HepG2 (cell line): ENCODE data around the gene SPPL2B. TPM values are rescaled to one million over a fixed set of nuclear protein-coding genes. Genes with fewer than 3 reads are reported as not detected.

Experiments
- ATAC-seq: fragments of 200-7000 bp; cut with Tn5 transposase; 3 replicates; pipeline ENCODE4 v1.9.1; 2020; ENCODE audit warnings: mild to moderate bottlenecking, moderate library complexity
- BruUV-seq: library from RNA; stranded (reverse); fragments of 400-500 nt; replicated peaks from 2 replicates; lab custom pipeline; 2021; lab: Mats Ljungman, UMichigan
- CTCF ChIA-PET: fragments of 300-600 bp; formaldehyde crosslinking; extraction: SDS; loops from one replicate; lab custom pipeline; 2021; ENCODE audit warnings: low total read pairs, inconsistent platforms, low intra/inter-chr PET ratio; lab: Yijun Ruan, JAX
- POLR2A ChIA-PET: fragments of 350-600 bp; sonication (Branson Sonifier 250); formaldehyde crosslinking; loops from one replicate; lab custom pipeline; 2020; ENCODE audit warnings: antibody characterized with exemption, inconsistent platforms; lab: Yijun Ruan, JAX
- DNase-seq: peaks from one replicate; pipeline ENCODE4 v3.0.0-alpha.2; 2015; ENCODE audit warnings: low spot score
- FAIRE-seq: peaks from 3 replicates; lab custom pipeline; 2011; peaks lifted over from hg19 to GRCh38; lab: Jason Lieb, UNC
- H2AFZ ChIP-seq: one replicate; pipeline ENCODE4 v1.6.1; 2011; ENCODE audit warnings: low read length, inconsistent platforms
- H3K27ac ChIP-seq: fragments of 300-600 bp; 3 replicates; pipeline ENCODE4 v1.8.0; 2011; ENCODE audit warnings: mixed run types, mild to moderate bottlenecking, mixed read lengths, low read length, inconsistent platforms; ENCODE audit not compliant: insufficient read depth; ENCODE audit errors: extremely low read length
- H3K27me3 ChIP-seq, 2 experiments: fragments of 200-600 bp in 1 of 2; 2 replicates in 1 of 2; 3 replicates in 1 of 2; pipeline versions ENCODE4 v1.6.0 to v1.8.0; 2011; ENCODE audit warnings: low read length in 2 of 2, mild to moderate bottlenecking in 2 of 2, moderate library complexity in 2 of 2, inconsistent platforms in 1 of 2; ENCODE audit not compliant: insufficient read depth in 2 of 2, control insufficient read depth in 1 of 2
- H3K36me3 ChIP-seq, 2 experiments: fragments of 200-600 bp in 1 of 2; replicated peaks in 1 of 2; 2 replicates in 1 of 2; 3 replicates in 1 of 2; pipeline versions ENCODE4 v1.5.1 to v1.8.0; 2011; ENCODE audit warnings: low read length in 2 of 2, inconsistent platforms in 1 of 2; ENCODE audit not compliant: insufficient read depth in 2 of 2, control insufficient read depth in 1 of 2
- H3K4me1 ChIP-seq: 2 replicates; pipeline ENCODE4 v1.5.1; 2012; ENCODE audit warnings: low read length, inconsistent platforms; ENCODE audit not compliant: insufficient read depth
- H3K4me2 ChIP-seq: 2 replicates; pipeline ENCODE4 v1.6.0; 2011; ENCODE audit warnings: low read depth, low read length, inconsistent platforms
- H3K4me3 ChIP-seq, 3 experiments: fragments of 200-600 bp in 1 of 3; sonication (generic), shearing (Covaris generic) in 1 of 3; replicated peaks in 1 of 3; 2 replicates each; pipeline ENCODE4 v1.5.1; 2011 to 2016; ENCODE audit warnings: low read length in 3 of 3, inconsistent platforms in 2 of 3, low read depth in 2 of 3, mild to moderate bottlenecking in 2 of 3, control low read depth in 1 of 3, mixed read lengths in 1 of 3; ENCODE audit not compliant: insufficient read depth in 1 of 3
- H3K79me2 ChIP-seq: one replicate; pipeline ENCODE4 v1.6.1; 2011; ENCODE audit warnings: low read length, inconsistent platforms; ENCODE audit not compliant: insufficient read depth
- H3K9ac ChIP-seq: 2 replicates; pipeline ENCODE4 v1.6.0; 2011; ENCODE audit warnings: mild to moderate bottlenecking, low read depth, low read length, inconsistent platforms; ENCODE audit not compliant: insufficient read depth
- H3K9me3 ChIP-seq: 2 replicates; pipeline ENCODE4 v1.5.1; 2012; ENCODE audit warnings: mild to moderate bottlenecking, low read length
- H4K20me1 ChIP-seq: 2 replicates; pipeline ENCODE4 v1.6.0; 2011; ENCODE audit warnings: inconsistent platforms, mild to moderate bottlenecking, low read length, moderate library complexity; ENCODE audit not compliant: insufficient read depth
- AGO2 ChIP-seq: fragments of 200-400 bp; formaldehyde crosslinking; optimal IDR thresholded peaks from 2 replicates; pipeline ENCODE3; 2017; ENCODE audit warnings: mild to moderate bottlenecking, low read depth, low read length, moderate library complexity
- RBFOX2 ChIP-seq: fragments of 200-400 bp; formaldehyde crosslinking; IDR thresholded peaks from 2 replicates; pipeline ENCODE4 v1.6.1; 2017; ENCODE audit warnings: low read depth, mild to moderate bottlenecking, low read length
- RBM22 ChIP-seq: fragments of 200-400 bp; formaldehyde crosslinking; optimal IDR thresholded peaks from 2 replicates; pipeline ENCODE3; 2017; ENCODE audit warnings: mild to moderate bottlenecking, low read length, moderate library complexity
- RXRB ChIP-seq: IDR thresholded peaks from 2 replicates; pipeline ENCODE4 v1.6.1; 2016; ENCODE audit warnings: borderline replicate concordance, missing genetic modification reagents, missing compliant biosample characterization
- SYNCRIP ChIP-seq: fragments of 200-400 bp; formaldehyde crosslinking; IDR thresholded peaks from 2 replicates; pipeline ENCODE4 v1.6.1; 2018; ENCODE audit warnings: mild to moderate bottlenecking, low read depth, low read length; ENCODE audit not compliant: insufficient read depth
- ZNF343 ChIP-seq: sonication (generic); formaldehyde crosslinking; IDR thresholded peaks from 2 replicates; pipeline ENCODE4 v1.4.0; 2020; ENCODE audit warnings: mild to moderate bottlenecking, missing genetic modification reagents
- ZNF772 ChIP-seq: sonication (generic); formaldehyde crosslinking; IDR thresholded peaks from 2 replicates; pipeline ENCODE4 v1.5.0; 2020; ENCODE audit warnings: mild to moderate bottlenecking, missing genetic modification reagents
- WGBS: methylation state at CpG from one replicate; pipeline ENCODE4 v1.1.6; 2017; ENCODE audit warnings: low lambda C conversion rate; 5-methylcytosine and 5-hydroxymethylcytosine counted together
- in situ Hi-C: cut with HindIII; loops from 2 replicates; pipeline ENCODE4 v1.10.0; 2017; ENCODE audit warnings: low pct_unique_long_range_greater_than_20kb; ENCODE audit not compliant: extremely low pct_ligation_motif_present
- intact Hi-C: fragments of 100-400 bp; cut with micrococcal nuclease; formaldehyde crosslinking; loops from one replicate; pipeline ENCODE4 v1.10.0; 2022; ENCODE audit not compliant: unreplicated experiment
- polyA plus RNA-seq, 8 experiments: library from polyadenylated mRNA; depleted of rRNA in 3 of 8; stranded (reverse) in 7 of 8; unstranded in 1 of 8; fragments of >200 nt; fragmentation: Illumina TruSeq in 4 of 8; extraction: Trizol in 4 of 8; gene quantifications; 2 replicates each; pipeline versions ENCODE4 v1.2.1 to v1.2.3, GENCODE V29; 2011 to 2016; ENCODE audit warnings: low read depth in 4 of 8, missing spikeins in 1 of 8, mixed read lengths in 1 of 8; ENCODE audit not compliant: insufficient read depth in 1 of 8
- total RNA-seq, 5 experiments: library from RNA; depleted of rRNA; stranded (reverse); fragments of >200 nt; fragmentation: Illumina TruSeq; extraction: Trizol; gene quantifications; 2 replicates each; pipeline ENCODE4 v1.2.3, GENCODE V29; 2016; ENCODE audit warnings: low read depth in 1 of 5
- TF ChIP-seq, protein P1 (sequence below): sonication (generic); formaldehyde crosslinking; IDR thresholded peaks from 2 replicates; pipeline ENCODE4 v1.4.0; 2020; ENCODE audit warnings: missing genetic modification reagents

SPPL2B gene
- total and polyA plus RNA-seq, 2 of the 13 experiments (the other 11 are each of a cell fraction or from before 2014, with no cell fraction given), result 14.9 to 15.2 TPM

GRCh38 chr19:2324220-2324948 lies 4.1 kb upstream of the SPPL2B start:
- no peak overlapping the region for H3K4me2 ChIP-seq
- no peak overlapping the region for H3K4me3 ChIP-seq
- peaks cover 25% of the 10 kb centered on the region for H3K79me2 ChIP-seq
- WGBS, result 94% methylated on average over 26 of the region's 34 CpGs
- H4K20me1 ChIP-seq, result no peaks in the 10 kb centered on the region
- no TSS peak for BruUV-seq
- ChIA-PET POLR2A (no interaction called here), CTCF (no interaction called here)
- peaks cover 7 to 36% of the 10 kb centered on the region in 2 experiments; a peak in 4 of 5 replicates for H3K36me3 ChIP-seq
- no peak overlapping the region for H3K27ac ChIP-seq
- ATAC-seq (no peak), DNase-seq (no peak), FAIRE-seq (no peak)
- in situ Hi-C loops (no loop called here), intact Hi-C loops (no loop called here)
- TF ChIP-seq ZNF343 (CRISPR knock-in tag) (no peak), SYNCRIP (no peak), RBM22 (peak; percentile 47), RBFOX2 (peak; percentile 17; the same call in 1 of the 2 replicates), ZNF772 (no peak), AGO2 (peak; percentile 47)
- H3K27me3 ChIP-seq, result no peaks in the 10 kb centered on the region; a peak in 1 of 5 replicates
- H3K4me1 ChIP-seq, result peaks cover 14% of the 10 kb centered on the region
- no peak overlapping the region for H3K9ac ChIP-seq
- H2AFZ ChIP-seq, result no peak overlapping the region
- H3K9me3 ChIP-seq, result no peaks in the 10 kb centered on the region

DNA sequence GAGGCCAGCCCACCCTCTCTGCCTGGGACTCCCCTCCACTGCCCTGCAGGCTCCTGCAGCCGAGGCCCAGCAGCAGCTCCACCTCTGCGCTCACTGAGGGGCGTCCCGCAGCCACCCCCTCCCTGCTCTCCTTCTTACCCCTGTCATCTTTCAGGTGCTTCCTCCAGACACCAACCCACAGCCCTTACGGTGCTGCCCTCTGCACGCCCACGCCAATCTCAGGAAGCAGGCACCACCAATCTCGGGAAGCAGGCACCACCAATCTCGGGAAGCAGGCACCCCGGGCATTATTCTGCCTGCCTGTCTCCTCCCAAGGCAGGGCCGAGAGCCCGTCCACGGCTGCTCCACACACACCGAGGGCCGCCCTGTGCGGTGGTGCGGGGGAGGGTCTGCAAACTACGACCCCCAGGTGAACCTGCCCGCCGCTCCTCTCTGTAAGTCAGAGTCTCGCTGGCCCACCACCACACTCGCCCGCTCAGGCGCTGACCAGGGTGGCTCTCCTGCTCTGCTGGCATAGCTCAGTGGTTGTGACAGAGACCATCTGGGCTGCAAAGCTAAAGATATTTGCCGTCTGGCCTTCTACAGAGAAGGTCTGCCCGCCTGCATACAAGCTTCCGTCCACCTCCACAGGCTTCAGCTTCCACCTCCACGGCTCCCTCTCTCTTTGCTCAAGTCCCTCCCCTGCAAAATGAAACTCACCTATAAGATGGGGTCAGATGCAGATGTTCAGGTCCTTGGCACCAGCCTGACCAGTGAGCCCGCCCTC lies 3.0 kb upstream of the SPPL2B start:
- Histone ChIP-seq H3K4me1 (peaks cover 24% of the 10 kb centered on the region), H3K4me3 (no peak overlapping the region), H2AFZ (no peak overlapping the region), H3K9me3 (no peaks in the 10 kb centered on the region), H3K9ac (no peak overlapping the region), H3K4me2 (no peak overlapping the region), H3K27ac (no peak overlapping the region), H3K36me3 (peaks cover 7 to 36% of the 10 kb centered on the region in 2 experiments; a peak in 4 of 5 replicates), H4K20me1 (0 out of 2 replicates have a peak, but pooled peaks cover 2% of the 10 kb centered on the region), H3K79me2 (peaks cover 28% of the 10 kb centered on the region), H3K27me3 (no peaks in the 10 kb centered on the region; a peak in 1 of 5 replicates)
- WGBS, result 92% methylated on average over 29 of the region's 29 CpGs
- in situ Hi-C loops (no loop called here), intact Hi-C loops (loop anchor here (2.0 kb wide), 1 partner anchor 71 kb away; no protein-coding TSS in a partner anchor)
- POLR2A ChIA-PET, result no interaction called here
- no TSS peak for BruUV-seq
- peak; percentile 53 for TF ChIP-seq AGO2
- TF ChIP-seq RXRB (CRISPR knock-in tag), result no peak
- TF ChIP-seq, protein P1, sequence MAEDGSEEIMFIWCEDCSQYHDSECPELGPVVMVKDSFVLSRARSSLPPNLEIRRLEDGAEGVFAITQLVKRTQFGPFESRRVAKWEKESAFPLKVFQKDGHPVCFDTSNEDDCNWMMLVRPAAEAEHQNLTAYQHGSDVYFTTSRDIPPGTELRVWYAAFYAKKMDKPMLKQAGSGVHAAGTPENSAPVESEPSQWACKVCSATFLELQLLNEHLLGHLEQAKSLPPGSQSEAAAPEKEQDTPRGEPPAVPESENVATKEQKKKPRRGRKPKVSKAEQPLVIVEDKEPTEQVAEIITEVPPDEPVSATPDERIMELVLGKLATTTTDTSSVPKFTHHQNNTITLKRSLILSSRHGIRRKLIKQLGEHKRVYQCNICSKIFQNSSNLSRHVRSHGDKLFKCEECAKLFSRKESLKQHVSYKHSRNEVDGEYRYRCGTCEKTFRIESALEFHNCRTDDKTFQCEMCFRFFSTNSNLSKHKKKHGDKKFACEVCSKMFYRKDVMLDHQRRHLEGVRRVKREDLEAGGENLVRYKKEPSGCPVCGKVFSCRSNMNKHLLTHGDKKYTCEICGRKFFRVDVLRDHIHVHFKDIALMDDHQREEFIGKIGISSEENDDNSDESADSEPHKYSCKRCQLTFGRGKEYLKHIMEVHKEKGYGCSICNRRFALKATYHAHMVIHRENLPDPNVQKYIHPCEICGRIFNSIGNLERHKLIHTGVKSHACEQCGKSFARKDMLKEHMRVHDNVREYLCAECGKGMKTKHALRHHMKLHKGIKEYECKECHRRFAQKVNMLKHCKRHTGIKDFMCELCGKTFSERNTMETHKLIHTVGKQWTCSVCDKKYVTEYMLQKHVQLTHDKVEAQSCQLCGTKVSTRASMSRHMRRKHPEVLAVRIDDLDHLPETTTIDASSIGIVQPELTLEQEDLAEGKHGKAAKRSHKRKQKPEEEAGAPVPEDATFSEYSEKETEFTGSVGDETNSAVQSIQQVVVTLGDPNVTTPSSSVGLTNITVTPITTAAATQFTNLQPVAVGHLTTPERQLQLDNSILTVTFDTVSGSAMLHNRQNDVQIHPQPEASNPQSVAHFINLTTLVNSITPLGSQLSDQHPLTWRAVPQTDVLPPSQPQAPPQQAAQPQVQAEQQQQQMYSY (CRISPR knock-in tag), result no peak
- peak; percentile 52 for TF ChIP-seq RBFOX2
- DNase-seq (no peak), FAIRE-seq (no peak), ATAC-seq (no peak)
- CTCF ChIA-PET, result no interaction called here
